Thoracic aorta (tissue), 2 donors: ENCODE data around the gene HSD17B10. TPM values are rescaled to one million over a fixed set of nuclear protein-coding genes. Genes with fewer than 3 reads are reported as not detected.

ENCODE experiments used
- ATAC-seq: fragments of 150-250 bp; one replicate; pipeline ENCODE4 v1.8.0; 2017; ENCODE audit warnings: low read depth; ENCODE audit not compliant: insufficient number of reproducible peaks, low FRiP score
- DNase-seq: peaks from one replicate; pipeline ENCODE4 v3.0.0-alpha.2; 2020; ENCODE audit warnings: low spot score
- H3K27ac ChIP-seq, 2 donors: fragments of 200-600 bp; sonication (generic); 1 replicate in 1 of 2; 2 replicates in 1 of 2; pipeline ENCODE4 v1.5.1; 2016; ENCODE audit warnings: mild to moderate bottlenecking in 2 of 2, moderate library complexity in 2 of 2
- H3K27me3 ChIP-seq: fragments of 200-600 bp; sonication (generic); replicated peaks from 2 replicates; pipeline ENCODE4 v1.6.0; 2016; ENCODE audit warnings: mild to moderate bottlenecking; ENCODE audit not compliant: insufficient read depth
- H3K36me3 ChIP-seq: fragments of 200-600 bp; sonication (generic); one replicate; pipeline ENCODE4 v1.5.1; 2016
- H3K4me1 ChIP-seq, 2 donors: fragments of 200-600 bp; sonication (generic); 1 replicate in 1 of 2; 2 replicates in 1 of 2; pipeline versions ENCODE4 v1.5.1 to v1.6.0; 2016; ENCODE audit warnings: low read depth in 2 of 2, mild to moderate bottlenecking in 1 of 2; ENCODE audit not compliant: control insufficient read depth in 1 of 2
- H3K4me3 ChIP-seq: fragments of 200-600 bp; sonication (generic); 2 replicates; pipeline ENCODE4 v1.5.1; 2016; ENCODE audit warnings: mild to moderate bottlenecking
- H3K9me3 ChIP-seq: fragments of 200-600 bp; sonication (generic); 2 replicates; pipeline ENCODE4 v1.5.1; 2016
- CTCF ChIP-seq: fragments of 200-600 bp; sonication (generic); IDR thresholded peaks from one replicate; pipeline ENCODE4 v1.5.1; 2019; ENCODE audit warnings: antibody characterized with exemption
- total RNA-seq, 2 donors: library from RNA; depleted of rRNA; stranded (reverse); fragments of >200 nt; gene quantifications; one replicate each; pipeline versions ENCODE4 v1.1.0 to v1.2.3, GENCODE V29; 2016

The HSD17B10 gene
- total RNA-seq, 2 donors from 2014 or later: 79.7 to 82.6 TPM

GRCh38 chrX:53452812-53453211 lies 18.6 kb upstream of the HSD17B10 start:
- Histone ChIP-seq H3K27me3 (no peaks in the 10 kb centered on the region), H3K9me3 (no peaks in the 10 kb centered on the region), H3K4me3 (no peak overlapping the region), H3K4me1 (no peaks in the 10 kb centered on the region), H3K36me3 (no peaks in the 10 kb centered on the region), H3K27ac (no peak overlapping the region)
- DNase-seq: no peak
- ATAC-seq: no peak
- TF ChIP-seq CTCF: no peak

GRCh38 chrX:53449632-53450031 lies 15.5 kb upstream of the HSD17B10 start:
- Histone ChIP-seq H3K36me3 (no peaks in the 10 kb centered on the region), H3K27me3 (no peaks in the 10 kb centered on the region), H3K9me3 (no peaks in the 10 kb centered on the region), H3K4me3 (no peak overlapping the region), H3K27ac (no peak overlapping the region), H3K4me1 (no peaks in the 10 kb centered on the region)
- ATAC-seq (no peak), DNase-seq (no peak)
- no peak for TF ChIP-seq CTCF

- H3K9me3 ChIP-seq: no peaks in the 10 kb centered on the region
- TF ChIP-seq CTCF: no peak
- DNase-seq: no peak
These were observed 13.3 kb upstream of the HSD17B10 start for GRCh38 chrX:53447441-53447840.

GRCh38 chrX:53445977-53446376 lies 11.8 kb upstream of the HSD17B10 start:
- H3K4me1 ChIP-seq: peaks cover 2 to 4% of the 10 kb centered on the region in 2 donors
- no peaks in the 10 kb centered on the region for H3K36me3 ChIP-seq
- H3K27me3 ChIP-seq: no peaks in the 10 kb centered on the region
- H3K27ac ChIP-seq: no peak overlapping the region
- no peak for DNase-seq
- no peaks in the 10 kb centered on the region for H3K9me3 ChIP-seq
- no peak for ATAC-seq
- TF ChIP-seq CTCF: no peak
- no peak overlapping the region for H3K4me3 ChIP-seq

More at GRCh38 chrX:53447441-53447840, 13.3 kb upstream of the HSD17B10 start:
- no peak overlapping the region for H3K27ac ChIP-seq
- H3K27me3 ChIP-seq: no peaks in the 10 kb centered on the region
- no peak overlapping the region for H3K4me3 ChIP-seq
- no peaks in the 10 kb centered on the region for H3K36me3 ChIP-seq
- no peaks in the 10 kb centered on the region for H3K4me1 ChIP-seq
- no peak for ATAC-seq

- Histone ChIP-seq H3K36me3 (no peaks in the 10 kb centered on the region), H3K9me3 (no peaks in the 10 kb centered on the region), H3K27me3 (no peaks in the 10 kb centered on the region), H3K4me1 (peaks cover 2 to 9% of the 10 kb centered on the region in 2 donors), H3K27ac (peak overlapping the region in 1 of 2 donors; percentile 66), H3K4me3 (peak overlapping the region; percentile 70)
- no peak for ATAC-seq
- no peak for DNase-seq
- no peak for TF ChIP-seq CTCF
These were observed 8.1 kb upstream of the HSD17B10 start for GRCh38 chrX:53442322-53442631.
